ENCODE results near the gene POLR3G.

POLR3G gene

DNA sequence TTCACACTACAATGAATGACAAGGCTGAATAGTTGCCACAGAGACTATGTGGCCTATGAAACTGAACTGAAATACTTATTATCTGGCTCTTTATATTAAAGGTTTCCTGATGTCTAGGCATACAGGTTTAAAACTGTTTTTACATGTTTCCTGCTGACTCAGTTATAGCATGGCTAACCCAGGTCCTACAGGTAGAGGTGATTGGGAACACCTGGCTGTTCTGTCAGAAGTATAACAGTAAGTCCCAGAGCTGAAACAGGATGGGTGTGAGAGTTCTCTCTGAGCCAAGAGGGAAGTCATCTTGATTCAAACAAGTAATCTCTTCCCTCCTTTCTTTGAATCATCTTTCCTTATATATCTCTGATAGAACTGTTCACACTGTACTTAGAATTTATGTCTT, 79.0 kb downstream of the POLR3G start:
- Mint-ChIP-seq H3K4me3 (no peak overlapping the region), H3K36me3 (no peaks in the 10 kb centered on the region), H3K27ac (no peak overlapping the region), H3K4me1 (ENCODE audit: low read depth) (peaks cover 8% of the 10 kb centered on the region), H3K27me3 (peaks cover 29% of the 10 kb centered on the region), H3K9me3 (ENCODE audit: low read depth) (no peaks in the 10 kb centered on the region)

DNA sequence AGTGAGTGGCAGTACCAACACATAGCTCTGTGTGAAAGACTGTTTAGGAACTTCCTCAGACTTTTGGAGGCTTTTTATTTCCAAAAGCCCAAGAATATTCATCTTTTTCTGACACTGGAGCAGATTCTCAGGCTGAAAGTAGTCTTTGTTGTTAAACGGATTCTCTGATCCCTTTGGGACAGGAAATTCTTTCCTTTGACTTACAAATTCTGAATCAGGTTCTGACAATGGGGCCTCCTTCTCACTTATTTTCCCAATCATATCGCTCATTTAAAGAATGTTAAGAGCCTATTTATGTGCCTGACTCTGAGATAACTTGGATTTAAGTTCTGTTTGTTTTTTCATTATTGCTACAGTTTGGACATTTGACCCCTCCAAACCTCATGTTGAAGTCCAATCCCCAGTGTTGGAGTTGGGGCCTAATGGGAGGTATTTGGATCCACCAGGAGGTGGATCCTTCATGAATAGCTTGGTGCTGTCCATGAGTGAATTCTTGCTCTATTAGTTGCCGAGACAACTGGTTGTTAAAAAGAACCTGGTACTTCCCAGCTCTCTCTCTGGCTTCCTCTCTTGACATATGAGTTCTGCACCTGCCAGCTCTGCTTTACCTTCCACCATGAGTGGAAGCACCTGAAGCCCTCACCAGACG, 79.8 kb downstream of the POLR3G start:
- Mint-ChIP-seq H3K27ac (no peak overlapping the region), H3K27me3 (peaks cover 29% of the 10 kb centered on the region), H3K9me3 (ENCODE audit: low read depth) (no peaks in the 10 kb centered on the region), H3K4me3 (no peak overlapping the region), H3K36me3 (no peaks in the 10 kb centered on the region), H3K4me1 (ENCODE audit: low read depth) (peaks cover 12% of the 10 kb centered on the region)

DNA sequence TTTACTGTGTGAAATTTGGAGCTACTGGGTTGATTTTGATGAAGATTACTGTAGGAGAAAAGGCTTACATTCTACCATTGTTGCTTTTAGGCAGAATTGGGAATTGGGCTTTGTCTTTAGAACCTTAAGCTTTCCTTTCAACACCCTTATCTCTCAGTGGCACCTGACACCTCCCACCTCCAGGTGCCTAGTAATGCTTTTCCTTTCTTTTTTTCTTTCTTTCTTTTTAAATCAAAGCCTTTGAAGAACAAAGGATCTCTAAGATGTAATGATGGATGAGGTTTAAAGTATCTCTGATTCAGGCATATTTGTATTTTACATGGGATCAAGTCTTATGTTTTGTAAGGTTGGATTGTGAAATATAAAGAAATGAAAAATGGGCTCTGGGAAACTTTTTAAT, 81.0 kb downstream of the POLR3G start:
- peaks cover 34% of the 10 kb centered on the region for H3K27me3 Mint-ChIP-seq
- H3K9me3 Mint-ChIP-seq (ENCODE audit: low read depth): no peaks in the 10 kb centered on the region
- peaks cover 12% of the 10 kb centered on the region for H3K4me1 Mint-ChIP-seq (ENCODE audit: low read depth)
- H3K36me3 Mint-ChIP-seq: no peaks in the 10 kb centered on the region
- H3K27ac Mint-ChIP-seq: no peak overlapping the region
- no peak overlapping the region for H3K4me3 Mint-ChIP-seq

DNA sequence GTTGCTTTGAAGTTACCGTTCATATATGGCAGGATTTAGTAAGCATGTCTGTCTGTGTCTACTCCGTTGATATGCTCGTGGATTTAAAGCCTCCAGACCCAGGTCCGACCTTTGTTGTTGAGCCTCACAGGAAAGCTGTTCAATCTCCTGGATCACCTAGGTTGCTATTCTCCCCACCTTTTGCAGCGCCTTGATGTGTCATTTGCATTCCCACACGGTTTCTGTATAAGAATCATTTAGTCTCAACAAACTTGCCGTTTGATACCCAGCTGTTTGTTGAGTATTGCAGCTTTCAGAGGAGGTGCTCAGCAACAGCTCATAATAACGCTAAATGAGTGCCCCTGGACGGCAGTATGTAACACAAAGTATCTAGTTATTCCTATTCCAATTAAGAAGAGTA, 82.7 kb downstream of the POLR3G start:
- Mint-ChIP-seq H3K27ac (no peak overlapping the region), H3K4me3 (no peak overlapping the region), H3K4me1 (ENCODE audit: low read depth) (peaks cover 12% of the 10 kb centered on the region), H3K36me3 (no peaks in the 10 kb centered on the region), H3K9me3 (ENCODE audit: low read depth) (no peaks in the 10 kb centered on the region), H3K27me3 (peaks cover 35% of the 10 kb centered on the region)

DNA sequence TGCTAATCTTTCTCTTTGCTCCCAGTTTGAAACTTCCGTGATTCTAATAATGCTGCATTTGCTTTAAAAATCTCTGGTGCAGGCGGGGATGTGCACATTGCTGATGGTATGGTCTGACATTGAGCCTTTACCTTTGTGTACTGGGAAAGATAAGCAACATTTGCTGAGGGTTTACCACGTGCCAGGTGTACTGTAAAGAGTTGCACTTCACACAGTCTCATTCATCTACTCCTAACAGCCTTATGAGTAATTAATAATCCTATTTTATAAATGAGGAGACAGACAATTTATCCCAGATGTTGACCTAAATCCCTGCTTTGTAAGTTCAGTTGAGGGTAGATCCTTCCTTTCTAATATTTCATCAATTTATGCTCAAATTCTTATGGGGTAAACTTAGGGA, 83.2 kb downstream of the POLR3G start:
- Mint-ChIP-seq H3K4me3 (peak overlapping the region; percentile 73), H3K4me1 (ENCODE audit: low read depth) (peaks cover 12% of the 10 kb centered on the region), H3K27me3 (peaks cover 36% of the 10 kb centered on the region), H3K27ac (no peak overlapping the region), H3K9me3 (ENCODE audit: low read depth) (no peaks in the 10 kb centered on the region), H3K36me3 (no peaks in the 10 kb centered on the region)

DNA sequence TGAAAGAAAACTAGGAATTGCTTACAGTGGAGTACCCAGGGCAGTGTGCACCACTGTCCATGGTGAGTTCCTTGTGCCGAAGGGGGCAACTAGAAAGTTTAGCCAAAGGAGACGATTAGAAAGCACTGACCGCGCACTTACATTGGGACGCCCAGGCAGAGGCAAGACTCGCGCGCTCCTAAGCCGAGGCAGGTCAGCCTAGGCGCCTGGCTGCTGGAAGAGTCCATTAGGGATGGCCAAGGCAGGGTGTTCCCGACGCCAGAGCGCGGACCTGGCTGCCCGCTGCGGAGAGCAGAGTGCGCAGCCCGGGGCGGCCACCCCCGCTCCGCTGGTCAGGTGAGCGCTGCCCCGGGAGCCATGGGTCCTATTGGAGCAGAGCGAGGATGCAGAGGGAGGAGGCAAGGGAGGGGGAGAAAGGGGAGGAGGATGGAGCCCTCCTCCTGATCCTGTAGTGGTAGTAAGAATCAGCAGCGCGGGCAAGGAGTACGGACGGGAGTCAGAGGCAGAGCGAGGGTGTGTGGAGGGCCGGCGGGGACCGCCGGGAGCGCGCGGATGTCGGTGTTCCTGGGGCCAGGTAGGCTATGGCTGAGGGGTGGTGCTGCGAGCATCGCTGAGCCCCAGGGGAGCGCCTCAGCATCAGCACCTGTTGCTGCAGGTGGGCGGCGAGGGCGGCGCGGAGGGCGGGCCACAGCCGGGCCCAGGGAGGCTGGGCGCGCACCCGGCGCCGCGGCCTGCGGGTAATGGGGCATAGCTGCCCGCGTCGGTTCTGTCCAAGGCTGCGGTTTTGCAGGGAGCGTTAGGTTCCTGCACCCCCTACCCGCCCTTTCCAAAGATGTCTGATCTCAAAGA, 83.9 kb downstream of the POLR3G start, which contains the start of gene ADGRV1:
Gene ADGRV1, plus strand, starts transcription at position 454 of the 849 bp plus-strand sequence. Its CDS starts 99 bp downstream, at position 553.
- Mint-ChIP-seq H3K4me3 (peak within 1 kb of the TSS; percentile 73), H3K4me1 (ENCODE audit: low read depth) (peaks cover 12% of the 10 kb centered on the region), H3K36me3 (no peaks in the 10 kb centered on the region), H3K27ac (no peak within 1 kb of the TSS), H3K27me3 (peaks cover 36% of the 10 kb centered on the region), H3K9me3 (ENCODE audit: low read depth) (no peaks in the 10 kb centered on the region)

DNA sequence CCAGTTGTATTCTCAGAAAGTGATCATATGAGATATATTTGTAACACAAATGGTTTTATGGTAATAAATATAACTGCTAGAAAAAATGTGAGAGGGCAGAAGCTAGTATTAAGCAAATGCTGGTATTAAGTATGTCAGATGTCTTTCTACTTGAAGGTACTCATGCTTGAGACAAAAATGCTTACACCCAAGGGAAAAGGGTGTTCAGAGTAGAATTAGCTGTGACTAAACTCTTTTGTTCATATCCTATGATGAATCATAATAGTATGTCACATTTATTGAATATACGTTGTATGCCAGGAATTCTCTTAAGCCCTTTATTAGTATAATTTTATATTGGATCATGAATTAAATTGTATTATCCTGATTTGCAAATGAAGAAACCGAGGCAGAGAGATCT, 86.1 kb downstream of the POLR3G start:
- H3K4me3 Mint-ChIP-seq: no peak overlapping the region
- no peak overlapping the region for H3K27ac Mint-ChIP-seq
- H3K36me3 Mint-ChIP-seq: no peaks in the 10 kb centered on the region
- H3K27me3 Mint-ChIP-seq: peaks cover 34% of the 10 kb centered on the region
- H3K9me3 Mint-ChIP-seq (ENCODE audit: low read depth): no peaks in the 10 kb centered on the region
- peaks cover 12% of the 10 kb centered on the region for H3K4me1 Mint-ChIP-seq (ENCODE audit: low read depth)

DNA sequence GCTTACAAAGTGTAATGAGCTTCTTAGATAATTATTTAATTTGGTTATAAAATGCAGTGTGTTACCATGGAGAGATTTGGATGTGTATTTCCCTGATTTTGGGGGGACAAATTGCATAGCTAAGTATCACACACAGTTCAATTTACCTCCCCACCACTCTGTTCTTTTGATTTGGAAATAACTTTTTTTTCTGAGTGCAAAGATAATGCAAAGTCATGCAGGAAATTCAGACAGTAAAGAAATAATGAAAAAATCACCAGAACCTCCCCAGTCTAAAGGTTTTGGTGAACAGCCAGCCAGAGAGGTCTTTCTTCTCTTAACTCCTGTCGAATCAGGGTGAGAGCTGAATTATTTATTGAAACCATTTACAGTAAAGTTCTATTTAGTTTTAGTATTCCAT, 87.1 kb downstream of the POLR3G start:
- H3K9me3 Mint-ChIP-seq (ENCODE audit: low read depth): no peaks in the 10 kb centered on the region
- H3K4me3 Mint-ChIP-seq: no peak overlapping the region
- peaks cover 32% of the 10 kb centered on the region for H3K27me3 Mint-ChIP-seq

DNA sequence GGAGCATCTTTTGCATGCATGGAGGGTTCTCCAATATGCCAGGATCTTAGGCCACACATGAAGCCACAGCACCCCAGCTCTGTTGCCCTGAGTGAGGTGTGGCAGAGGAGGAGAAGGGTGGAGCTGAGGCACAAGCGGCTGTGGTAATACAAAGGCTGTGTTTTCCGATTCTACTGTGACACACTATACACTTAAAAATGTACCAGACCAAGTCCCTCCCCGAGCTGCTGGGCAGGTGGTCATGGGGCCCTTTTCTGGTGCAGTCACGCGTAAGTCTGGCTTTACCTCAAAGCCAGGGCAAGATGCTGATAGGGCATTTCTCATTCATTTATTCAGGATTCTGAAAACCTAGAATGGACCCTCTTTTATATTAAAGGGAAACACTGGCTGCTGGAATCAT, 87.7 kb downstream of the POLR3G start:
- H3K9me3 Mint-ChIP-seq (ENCODE audit: low read depth): no peaks in the 10 kb centered on the region
- no peaks in the 10 kb centered on the region for H3K36me3 Mint-ChIP-seq
- peaks cover 28% of the 10 kb centered on the region for H3K27me3 Mint-ChIP-seq

More for the DNA sequence above, 87.1 kb downstream of the POLR3G start:
- Mint-ChIP-seq H3K36me3 (no peaks in the 10 kb centered on the region), H3K4me1 (ENCODE audit: low read depth) (peaks cover 12% of the 10 kb centered on the region), H3K27ac (no peak overlapping the region)

DNA sequence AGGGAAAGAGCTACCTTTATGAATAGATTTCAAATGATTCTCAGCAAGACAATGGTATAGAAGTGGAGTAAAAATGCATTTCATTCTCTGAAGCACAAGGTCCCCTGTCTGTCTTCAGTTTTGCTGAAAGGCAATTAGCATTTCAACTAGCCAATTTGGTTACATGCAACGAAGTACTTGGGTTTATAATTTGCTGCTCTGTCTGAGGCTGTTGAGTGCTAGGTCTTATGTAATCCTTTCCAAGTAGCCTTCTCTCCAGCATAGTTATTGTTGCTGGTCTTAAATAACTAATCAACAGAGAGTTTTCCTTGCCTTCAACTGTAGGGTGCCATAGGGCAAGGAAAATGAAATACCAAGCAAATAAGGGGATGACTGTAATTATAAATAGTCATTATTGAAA, 88.4 kb downstream of the POLR3G start:
- peaks cover 22% of the 10 kb centered on the region for H3K27me3 Mint-ChIP-seq
- no peak overlapping the region for H3K27ac Mint-ChIP-seq
- no peaks in the 10 kb centered on the region for H3K36me3 Mint-ChIP-seq
- peaks cover 8% of the 10 kb centered on the region for H3K4me1 Mint-ChIP-seq (ENCODE audit: low read depth)
- H3K9me3 Mint-ChIP-seq (ENCODE audit: low read depth): no peaks in the 10 kb centered on the region
- no peak overlapping the region for H3K4me3 Mint-ChIP-seq

More for the DNA sequence above, 87.7 kb downstream of the POLR3G start:
- Mint-ChIP-seq H3K4me1 (ENCODE audit: low read depth) (peaks cover 12% of the 10 kb centered on the region), H3K27ac (no peak overlapping the region), H3K4me3 (no peak overlapping the region)
